CD4-positive, alpha-beta T cell treated with Interleukin-2 at 100 ng/mL for 4 hours (primary cell): ENCODE data around the gene FRK.
"Not testable (repeated sequence)": the region's sequence is repeated elsewhere in the genome, so short reads cannot be mapped to it uniquely, and the experiment has no call there.

Experiments
- DNase-seq: peaks from one replicate; pipeline ENCODE4 v3.0.0-alpha.2; 2020; ENCODE audit warnings: low spot score

The FRK gene

DNA sequence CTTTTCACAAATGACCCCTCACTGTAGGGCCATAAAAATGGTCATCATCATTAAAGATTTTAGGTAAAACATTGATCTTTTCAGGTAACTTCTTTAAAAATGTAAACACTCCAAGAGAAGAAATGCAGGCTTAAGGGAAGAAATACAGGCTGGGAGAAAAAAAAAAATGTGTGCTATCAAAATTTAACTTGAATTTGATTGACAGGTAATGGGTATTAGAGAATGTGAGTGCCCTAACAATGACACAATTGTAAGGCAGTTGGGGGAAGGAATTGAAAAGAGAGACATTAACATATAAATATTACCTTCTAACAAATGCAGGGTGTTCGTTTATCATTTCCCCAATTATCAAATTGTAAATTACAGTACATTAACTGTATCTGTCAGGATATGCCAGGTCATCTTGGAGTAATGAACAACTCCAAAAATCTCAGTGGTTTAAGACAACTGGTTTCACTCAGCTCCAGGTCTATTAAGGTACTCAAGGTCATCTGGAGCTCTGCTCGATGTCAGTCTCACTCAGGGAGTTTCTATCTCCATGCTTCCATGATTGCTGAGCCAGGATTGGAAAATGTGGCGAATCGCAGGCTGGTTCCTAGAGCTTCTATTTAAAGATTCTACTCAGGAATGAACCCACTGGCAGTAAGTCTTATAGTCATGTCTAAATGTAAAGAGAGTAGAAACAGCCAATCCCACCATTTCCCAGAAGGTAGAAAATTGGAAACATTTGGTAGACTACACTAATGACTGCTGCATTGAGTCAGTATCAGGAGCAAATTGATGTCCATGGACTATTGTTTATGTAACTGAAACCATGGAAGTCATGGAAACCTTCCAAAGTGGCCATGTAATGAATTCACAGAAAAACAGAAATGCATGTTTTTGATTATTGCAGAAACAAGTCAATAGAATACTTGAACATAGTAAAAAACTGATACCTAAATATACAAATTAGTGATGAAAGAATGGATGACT, 55.6 kb downstream of the FRK start:
- DNase-seq: no peak

GRCh38 chr6:116003668-116004067, 57.0 kb downstream of the FRK start:
- no peak for DNase-seq

DNA sequence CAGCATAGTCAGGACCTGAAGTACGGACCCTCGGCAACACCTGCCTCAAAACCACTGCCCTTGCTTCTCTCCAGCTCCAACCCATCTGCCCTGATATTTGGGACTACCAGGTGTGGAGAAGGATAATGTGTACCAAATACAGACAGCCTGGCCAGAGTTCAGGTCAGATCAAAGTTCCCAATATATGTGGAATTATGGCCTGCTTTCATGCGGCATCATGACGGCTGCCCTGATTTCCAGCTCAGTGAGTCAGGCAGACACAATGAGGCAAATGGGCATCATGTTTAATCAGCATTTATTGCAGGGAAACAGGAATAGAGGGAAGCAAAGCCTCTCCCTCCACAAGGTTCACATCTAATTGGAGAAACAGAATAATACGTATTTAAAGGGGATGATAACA, 57.9 kb downstream of the FRK start:
- no peak for DNase-seq

DNA sequence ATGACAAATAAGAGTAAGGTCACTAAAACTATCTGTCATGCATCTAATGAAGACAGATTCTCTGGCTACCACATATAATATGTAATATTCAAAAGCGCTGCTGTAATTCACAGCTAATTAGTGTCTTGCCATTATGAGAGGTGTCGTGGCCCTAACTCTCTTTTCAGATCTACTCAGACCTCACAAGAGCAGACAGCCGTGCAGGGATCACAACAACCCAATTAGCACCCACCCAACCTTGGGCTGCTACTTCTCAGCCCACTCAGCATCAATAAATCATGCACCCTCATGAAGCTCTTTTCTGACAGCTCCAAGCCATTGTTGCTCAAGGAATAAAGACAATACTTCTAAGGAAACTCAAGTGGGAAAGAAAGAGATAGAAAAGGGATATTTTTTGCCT, 61.5 kb downstream of the FRK start:
- no peak for DNase-seq

DNA sequence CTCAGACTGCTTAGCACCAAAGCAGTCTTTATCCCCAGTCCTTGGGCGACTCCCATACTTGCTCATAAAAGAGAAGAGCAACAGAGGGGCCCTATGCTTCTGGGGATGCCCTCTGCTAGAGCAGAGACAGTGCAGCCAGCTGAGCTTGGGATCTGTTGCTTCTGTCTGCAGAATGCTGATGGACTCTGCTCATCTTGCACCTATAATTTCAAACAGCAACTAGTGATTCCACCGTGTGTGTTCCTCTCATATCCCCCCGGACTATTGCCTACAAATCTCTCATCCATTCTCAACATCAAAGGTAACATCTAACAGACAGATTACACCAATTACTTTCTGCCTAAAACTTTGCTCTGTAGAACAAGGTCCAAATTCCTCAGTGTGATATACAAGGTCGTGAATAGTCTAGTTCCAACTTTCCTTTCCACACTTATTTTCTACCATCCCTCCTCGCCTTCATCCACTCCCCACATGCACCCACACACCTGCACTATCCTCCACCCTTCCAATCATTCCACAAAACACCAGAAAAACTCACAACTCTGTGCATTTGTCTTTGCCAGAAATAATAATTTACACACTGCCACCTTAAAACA, 62.6 kb downstream of the FRK start:
- DNase-seq: no peak

DNA sequence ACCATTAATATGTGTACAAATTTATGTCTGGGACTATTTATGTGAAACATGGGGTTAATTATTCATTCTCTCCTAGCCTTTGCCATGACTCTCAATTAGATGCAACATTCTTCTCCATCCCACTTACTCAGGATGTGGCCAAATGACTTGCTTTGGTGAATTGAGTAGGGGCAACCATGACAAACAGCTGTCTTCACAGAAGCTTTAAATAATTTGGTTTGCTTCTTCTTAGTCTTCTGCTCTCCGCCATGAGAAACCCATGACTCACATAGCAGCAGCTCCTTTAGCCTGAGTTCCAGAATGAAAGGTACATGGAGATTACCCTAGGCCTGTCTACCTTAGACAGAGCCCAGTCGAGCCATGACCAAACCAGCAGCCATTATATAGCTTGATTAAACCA, 74.7 kb downstream of the FRK start:
- DNase-seq: no peak

DNA sequence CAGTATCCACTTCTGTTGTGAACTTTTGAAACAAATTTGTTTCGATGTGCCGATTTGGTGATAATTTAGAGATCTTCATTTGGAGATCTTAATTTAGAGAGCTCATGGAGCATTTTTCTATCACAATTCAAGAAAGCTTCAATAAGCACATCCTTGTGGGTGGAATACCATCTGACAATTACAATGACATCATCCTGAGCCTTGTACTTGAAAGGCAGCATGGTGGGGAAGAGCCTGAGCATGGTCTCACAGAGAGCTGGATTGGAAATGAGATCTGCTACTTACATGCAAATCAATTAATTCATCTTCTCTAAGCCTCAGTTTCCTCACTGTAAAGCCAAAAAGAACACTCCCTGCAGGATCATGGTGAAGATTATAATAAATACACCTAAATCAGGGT, 75.9 kb downstream of the FRK start:
- DNase-seq: no peak

DNA sequence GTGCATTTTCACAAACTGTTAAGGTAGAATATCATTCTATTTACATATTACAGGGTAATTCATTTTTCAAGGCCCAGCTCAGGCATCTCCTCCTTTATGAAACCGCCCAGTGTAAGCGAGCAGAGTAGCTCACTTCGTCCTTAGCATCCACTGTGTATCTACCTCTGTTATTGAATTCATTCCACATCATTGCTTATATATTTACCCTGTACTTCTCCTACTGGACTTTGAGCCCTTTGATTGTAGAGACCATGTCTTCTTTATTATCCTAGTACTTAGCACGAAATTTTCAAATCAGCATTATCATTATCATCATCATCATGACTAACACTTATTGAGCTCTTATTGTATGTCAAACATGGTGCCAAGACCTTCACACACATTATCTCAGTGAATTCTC, 76.7 kb downstream of the FRK start:
- no peak for DNase-seq

GRCh38 chr6:115982453-115982852, 78.2 kb downstream of the FRK start:
- no peak for DNase-seq

GRCh38 chr6:115977220-115977619, 83.5 kb downstream of the FRK start:
- no peak for DNase-seq

- no peak for DNase-seq
Measured at GRCh38 chr6:115976321-115976870, 84.3 kb downstream of the FRK start.

GRCh38 chr6:115972679-115973078, 88.0 kb downstream of the FRK start:
- DNase-seq: no peak

GRCh38 chr6:115971785-115972184, 88.9 kb downstream of the FRK start:
- DNase-seq: no peak

DNA sequence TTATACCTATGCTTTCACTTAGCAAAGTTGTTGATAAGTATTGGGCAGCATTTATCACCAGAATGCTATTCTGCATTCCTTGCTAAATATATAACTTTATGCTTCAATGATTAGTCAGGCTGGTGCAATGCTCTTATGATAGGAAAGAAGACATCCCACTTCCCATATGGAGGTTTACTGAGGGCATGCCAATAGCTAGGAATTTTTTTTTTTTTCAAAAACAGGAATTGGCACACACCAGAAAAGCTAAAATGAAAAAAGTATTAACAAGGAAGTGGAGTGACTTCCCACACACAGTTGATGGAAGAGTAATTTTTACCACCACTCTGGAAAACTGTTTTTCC, 90.8 kb downstream of the FRK start:
- DNase-seq: no peak

DNA sequence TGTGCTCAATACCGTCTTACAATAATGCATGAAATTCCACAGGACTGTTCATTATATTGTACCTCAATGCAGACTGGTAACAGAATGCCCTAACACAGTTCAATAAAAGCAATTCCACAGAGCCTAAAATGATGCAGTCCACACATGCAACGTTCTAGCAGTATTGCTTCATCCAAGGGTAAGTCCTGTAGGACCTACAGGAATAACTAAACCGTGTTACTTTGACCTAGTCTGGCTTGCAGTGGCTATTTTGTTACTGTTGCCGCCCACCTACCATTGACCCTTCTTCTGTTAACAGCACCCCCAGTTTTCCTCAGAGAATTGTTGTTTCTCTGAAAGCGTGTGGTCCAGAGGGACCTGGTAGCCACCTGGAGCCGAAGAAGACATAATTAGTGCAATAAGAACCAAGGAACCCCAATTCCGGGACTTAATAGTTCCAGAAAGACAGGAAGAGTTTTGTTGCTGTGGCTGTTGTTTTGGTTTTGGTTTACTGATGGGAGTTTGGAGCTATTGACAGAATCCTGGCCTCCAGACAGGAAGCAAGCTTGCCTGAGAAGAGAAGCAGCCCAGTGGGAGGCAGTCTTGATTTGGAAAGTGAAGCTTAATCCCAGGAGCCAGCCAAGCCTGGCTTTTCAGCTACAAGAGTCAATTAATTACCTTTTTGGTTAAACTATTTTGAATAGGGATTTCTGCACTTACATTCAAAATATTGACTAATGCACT, 91.3 kb downstream of the FRK start:
- no peak for DNase-seq

GRCh38 chr6:115960286-115960685, 100.4 kb downstream of the FRK start:
- not testable (repeated sequence) for DNase-seq

DNA sequence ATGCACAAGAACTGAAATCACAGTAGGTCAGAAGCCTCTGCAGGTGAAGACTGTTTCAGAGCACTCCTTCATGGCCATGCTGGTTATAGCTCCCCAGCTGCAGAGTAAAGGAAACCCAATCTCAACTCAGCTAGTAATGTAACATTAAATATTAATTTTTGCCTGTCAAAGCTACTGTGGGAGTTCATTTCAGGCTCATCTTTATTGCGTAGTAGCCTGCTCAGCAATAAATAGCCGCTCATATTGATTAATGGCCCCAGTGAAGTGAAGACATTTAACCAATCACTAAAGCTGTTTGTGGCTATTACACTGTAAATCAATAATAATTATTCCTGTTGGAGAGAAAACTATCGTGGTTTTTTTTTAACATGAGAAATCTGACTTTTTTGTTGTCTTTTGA, 101.7 kb downstream of the FRK start:
- no peak for DNase-seq

DNA sequence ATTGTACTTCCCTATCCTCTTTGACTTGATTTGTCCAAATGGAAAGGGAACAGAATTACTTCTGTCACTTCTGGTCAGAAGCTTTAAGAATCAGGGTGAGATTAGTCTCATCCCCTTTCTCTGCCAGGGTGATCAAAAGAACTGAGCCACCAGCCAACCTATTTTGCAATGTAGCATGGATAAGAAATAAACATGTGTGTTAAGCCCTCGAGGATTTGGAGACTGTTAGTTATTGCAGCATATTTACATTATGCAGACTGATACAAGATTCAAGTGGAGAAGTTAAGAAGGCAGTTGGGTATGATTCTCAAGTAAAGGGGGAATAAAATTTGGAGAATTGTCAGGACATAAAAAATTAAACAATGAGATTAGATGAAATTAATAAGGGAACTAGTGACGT, 106.0 kb downstream of the FRK start:
- DNase-seq: no peak

DNA sequence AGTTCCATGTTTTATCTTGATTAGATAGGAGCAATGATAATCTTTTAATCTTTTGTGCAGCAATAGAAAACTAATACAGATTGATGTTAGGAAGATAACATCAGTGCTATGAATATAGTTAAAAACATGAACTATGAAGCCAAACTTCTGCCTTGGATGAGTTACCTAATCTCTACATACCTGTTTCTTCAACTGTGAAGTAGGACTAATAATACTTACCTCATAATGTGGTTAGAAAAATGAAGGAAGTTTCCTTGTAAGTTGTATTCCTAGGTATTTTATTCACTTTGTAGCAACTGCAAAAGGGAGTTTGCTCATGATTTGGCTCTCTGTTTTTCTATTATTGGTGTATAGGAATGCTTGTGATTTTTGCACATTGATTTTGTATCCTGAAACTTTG, 111.9 kb downstream of the FRK start:
- DNase-seq: no peak

DNA sequence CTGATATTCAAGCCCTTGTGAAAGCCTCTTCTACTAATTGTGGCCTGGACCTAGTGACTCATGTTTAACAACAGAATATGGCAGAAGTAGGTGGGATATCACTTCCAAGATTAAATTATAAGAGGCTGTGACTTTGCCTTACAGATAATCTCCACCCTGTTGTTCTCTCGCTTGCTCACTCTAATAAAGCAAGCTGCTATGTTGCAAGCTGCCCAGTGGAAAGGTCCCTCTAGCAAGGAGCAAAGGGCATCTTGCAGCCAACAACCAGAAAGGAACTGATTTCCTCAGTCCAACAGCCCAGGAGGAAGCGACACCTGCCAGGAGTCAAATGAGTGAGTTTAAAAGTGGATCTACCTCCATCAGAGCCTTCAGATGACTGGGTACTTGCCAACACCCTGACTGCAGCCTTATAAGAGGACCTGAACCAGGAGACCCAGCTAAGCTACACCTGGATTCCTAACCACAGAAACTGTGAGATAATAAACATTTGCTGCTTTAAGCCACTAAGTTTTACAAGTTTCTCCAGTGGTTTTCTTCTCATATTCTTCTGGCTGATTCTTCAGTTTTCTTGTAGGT, 112.6 kb downstream of the FRK start:
- no peak for DNase-seq

DNA sequence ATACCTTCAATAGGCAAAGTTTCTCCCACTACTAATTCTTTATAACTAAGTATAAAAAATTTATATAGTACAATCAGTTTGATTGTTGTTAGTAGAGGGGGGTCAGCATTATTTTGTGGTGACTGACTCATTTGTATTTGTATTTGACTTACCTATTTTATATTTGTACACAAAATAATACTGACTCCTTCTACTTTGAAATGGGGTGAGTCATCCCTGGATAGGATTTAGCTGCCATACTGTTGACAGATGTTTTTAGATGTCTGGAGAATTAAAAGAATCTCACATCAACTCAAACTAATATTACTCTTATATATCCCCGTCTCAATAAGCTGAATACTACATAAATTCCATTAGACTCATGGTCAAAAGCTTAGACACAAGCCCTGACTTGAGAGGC, 114.9 kb downstream of the FRK start:
- no peak for DNase-seq

- no peak for DNase-seq
Measured at GRCh38 chr6:115945306-115945705, 115.4 kb downstream of the FRK start.
